RWPE1 (cell line): Measurements from ENCODE around the gene ZDHHC18.

Experiments
- CTCF ChIA-PET: fragments of 350-600 bp; sonication (Branson Sonifier 250); formaldehyde crosslinking; extraction: SDS; loops from one replicate; lab custom pipeline; 2021; lab: Yijun Ruan, JAX
- POLR2A ChIA-PET: fragments of 400-600 bp; formaldehyde crosslinking; extraction: SDS; loops from one replicate; lab custom pipeline; 2020; ENCODE audit warnings: antibody characterized with exemption; ENCODE audit not compliant: low non-redundant PET; lab: Yijun Ruan, JAX
- DNase-seq: peaks from one replicate; pipeline ENCODE4 v3.0.0; 2012; ENCODE audit warnings: low spot score
- H3K27ac ChIP-seq: fragments of 450-650 bp; 2 replicates; pipeline ENCODE4 v1.5.1; 2017
- TF ChIP-seq, protein P1 (sequence below): fragments of 450-650 bp; conservative IDR thresholded peaks from 2 replicates; pipeline ENCODE4 v1.5.1; 2017; ENCODE audit warnings: low read depth, mild to moderate bottlenecking

The ZDHHC18 gene

GRCh38 chr1:26848941-26849774 lies 22.7 kb downstream of the ZDHHC18 start:
- POLR2A ChIA-PET = interaction anchor here (1.1 to 2.1 kb wide), 2 partner anchors 13 to 15 kb away, joined by 7 to 13 read pairs; no protein-coding TSS in a partner anchor
- CTCF ChIA-PET = interaction anchor here (0.6 to 1.6 kb wide), 6 partner anchors 9 to 1514 kb away, joined by 3 to 7 read pairs (median 4); no protein-coding TSS in a partner anchor
- TF ChIP-seq, protein P1, sequence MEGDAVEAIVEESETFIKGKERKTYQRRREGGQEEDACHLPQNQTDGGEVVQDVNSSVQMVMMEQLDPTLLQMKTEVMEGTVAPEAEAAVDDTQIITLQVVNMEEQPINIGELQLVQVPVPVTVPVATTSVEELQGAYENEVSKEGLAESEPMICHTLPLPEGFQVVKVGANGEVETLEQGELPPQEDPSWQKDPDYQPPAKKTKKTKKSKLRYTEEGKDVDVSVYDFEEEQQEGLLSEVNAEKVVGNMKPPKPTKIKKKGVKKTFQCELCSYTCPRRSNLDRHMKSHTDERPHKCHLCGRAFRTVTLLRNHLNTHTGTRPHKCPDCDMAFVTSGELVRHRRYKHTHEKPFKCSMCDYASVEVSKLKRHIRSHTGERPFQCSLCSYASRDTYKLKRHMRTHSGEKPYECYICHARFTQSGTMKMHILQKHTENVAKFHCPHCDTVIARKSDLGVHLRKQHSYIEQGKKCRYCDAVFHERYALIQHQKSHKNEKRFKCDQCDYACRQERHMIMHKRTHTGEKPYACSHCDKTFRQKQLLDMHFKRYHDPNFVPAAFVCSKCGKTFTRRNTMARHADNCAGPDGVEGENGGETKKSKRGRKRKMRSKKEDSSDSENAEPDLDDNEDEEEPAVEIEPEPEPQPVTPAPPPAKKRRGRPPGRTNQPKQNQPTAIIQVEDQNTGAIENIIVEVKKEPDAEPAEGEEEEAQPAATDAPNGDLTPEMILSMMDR = no peak
- peak overlapping the region; percentile 100 for H3K27ac ChIP-seq
- peak; percentile 97 for DNase-seq

GRCh38 chr1:26851106-26851684 lies 24.7 kb downstream of the ZDHHC18 start:
- CTCF ChIA-PET = interaction anchor here (0.7 to 1.0 kb wide), 3 partner anchors 11 to 279 kb away, joined by 3 to 4 read pairs (median 3); no protein-coding TSS in a partner anchor
- DNase-seq = no peak
- POLR2A ChIA-PET = no interaction called here
- peak overlapping the region; percentile 100 for H3K27ac ChIP-seq
- TF ChIP-seq, protein P1 = no peak

DNA sequence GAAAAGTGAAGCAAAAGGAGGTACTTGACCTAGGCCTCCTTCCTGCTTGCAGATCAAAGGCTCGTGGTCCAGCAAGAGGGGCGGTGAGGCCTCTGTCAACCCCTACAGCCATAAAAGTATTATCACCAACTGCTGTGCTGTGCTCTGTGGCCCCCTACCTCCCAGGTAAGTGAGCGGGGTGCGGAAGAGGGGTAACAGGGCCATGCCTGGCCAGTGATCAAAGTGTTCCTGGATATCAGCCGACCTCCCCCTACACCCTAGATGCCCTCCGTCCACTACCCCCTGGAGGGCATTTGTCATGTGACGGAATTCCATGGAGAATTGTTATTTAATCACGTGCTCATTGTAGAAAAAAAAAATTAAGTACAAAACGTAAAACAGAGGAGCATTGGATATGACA lies 26.2 kb downstream of the ZDHHC18 start:
- peak overlapping the region; percentile 100 for H3K27ac ChIP-seq
- ChIA-PET CTCF (no interaction called here), POLR2A (interaction anchor here (0.6 to 0.9 kb wide), 2 partner anchors 12 to 17 kb away, joined by 3 read pairs; no protein-coding TSS in a partner anchor)
- no peak for DNase-seq
- TF ChIP-seq, protein P1 = no peak

GRCh38 chr1:26853156-26853555 lies 26.7 kb downstream of the ZDHHC18 start:
- ChIA-PET POLR2A (interaction anchor here (0.6 to 0.9 kb wide), 2 partner anchors 12 to 17 kb away, joined by 3 read pairs; no protein-coding TSS in a partner anchor), CTCF (interaction anchor here (0.6 to 0.9 kb wide), 4 partner anchors 15 to 1496 kb away, joined by 3 to 5 read pairs (median 3); no protein-coding TSS in a partner anchor)
- peak; percentile 88 for DNase-seq
- TF ChIP-seq, protein P1 = peak; percentile 88
- H3K27ac ChIP-seq = peak overlapping the region; percentile 100

DNA sequence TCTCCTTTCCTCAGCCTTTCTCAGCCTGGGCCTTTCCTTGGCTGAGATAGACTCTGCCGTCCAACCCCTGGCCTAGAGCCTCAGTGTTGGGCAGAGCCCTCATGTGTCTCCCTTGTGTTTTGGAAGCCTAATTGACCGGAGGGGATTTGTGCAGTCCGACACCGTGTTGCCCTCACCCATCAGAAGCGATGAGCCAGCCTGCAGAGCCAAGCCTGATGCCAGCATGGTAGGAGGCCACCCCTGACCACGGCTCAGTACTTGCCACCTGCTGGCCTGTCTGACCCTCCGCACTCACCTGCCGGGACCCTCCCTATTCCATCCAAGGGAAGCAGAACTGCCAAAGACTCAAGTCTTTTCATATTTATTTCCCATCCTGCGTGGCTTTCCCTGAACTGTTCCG lies 27.1 kb downstream of the ZDHHC18 start:
- DNase-seq = no peak
- ChIA-PET CTCF (interaction anchor here (0.6 to 0.9 kb wide), 4 partner anchors 14 to 1495 kb away, joined by 3 to 5 read pairs (median 3); no protein-coding TSS in a partner anchor), POLR2A (interaction anchor here (0.6 to 0.9 kb wide), 2 partner anchors 11 to 16 kb away, joined by 3 read pairs; no protein-coding TSS in a partner anchor)
- H3K27ac ChIP-seq = peak overlapping the region; percentile 100
- TF ChIP-seq, protein P1 = no peak

GRCh38 chr1:26854906-26855305 lies 28.4 kb downstream of the ZDHHC18 start:
- DNase-seq = peak; percentile 80
- CTCF ChIA-PET = no interaction called here
- H3K27ac ChIP-seq = peak overlapping the region; percentile 100
- POLR2A ChIA-PET = interaction anchor here (2.5 kb wide), 1 partner anchor 10 kb away, joined by 10 read pairs; no protein-coding TSS in a partner anchor
- TF ChIP-seq, protein P1 = no peak
